Lower leg skin (tissue), 3 donors: ENCODE results near the gene OR8B3.

Source experiments
- POLR2A ChIP-seq, 2 donors: fragments of 450-650 bp; IDR thresholded peaks; one replicate each; pipeline ENCODE4 v1.6.1; 2016 to 2017; ENCODE audit warnings: antibody characterized with exemption in 2 of 2, mild to moderate bottlenecking in 1 of 2, moderate library complexity in 1 of 2
- TF ChIP-seq, protein P1 (sequence below), 3 donors: fragments of 450-650 bp; IDR thresholded peaks; one replicate each; pipeline ENCODE4 v1.5.1; 2016; ENCODE audit warnings: antibody characterized with exemption in 3 of 3, mild to moderate bottlenecking in 3 of 3, moderate library complexity in 2 of 3

DNA sequence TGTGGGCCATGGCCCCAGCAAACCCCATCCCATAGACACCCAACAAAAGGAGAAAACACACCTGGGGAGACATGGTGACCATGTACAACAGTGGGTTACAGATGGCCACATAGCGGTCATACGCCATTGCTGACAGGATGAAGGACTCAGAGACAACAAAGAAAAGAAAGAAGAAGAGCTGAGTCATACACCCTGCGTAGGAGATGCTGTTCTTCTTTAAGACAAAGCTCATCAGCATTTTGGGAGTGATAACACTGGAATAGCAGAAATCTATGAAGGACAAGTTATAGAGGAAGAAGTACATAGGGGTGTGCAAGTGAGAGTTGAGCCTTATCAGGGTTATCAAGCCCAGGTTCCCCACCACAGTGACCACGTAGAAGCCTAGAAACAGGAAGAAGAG, 41.8 kb upstream of the OR8B3 start:
- no peak for TF ChIP-seq POLR2A (IDR thresholded peaks at IDR 0.05)
- TF ChIP-seq, protein P1, sequence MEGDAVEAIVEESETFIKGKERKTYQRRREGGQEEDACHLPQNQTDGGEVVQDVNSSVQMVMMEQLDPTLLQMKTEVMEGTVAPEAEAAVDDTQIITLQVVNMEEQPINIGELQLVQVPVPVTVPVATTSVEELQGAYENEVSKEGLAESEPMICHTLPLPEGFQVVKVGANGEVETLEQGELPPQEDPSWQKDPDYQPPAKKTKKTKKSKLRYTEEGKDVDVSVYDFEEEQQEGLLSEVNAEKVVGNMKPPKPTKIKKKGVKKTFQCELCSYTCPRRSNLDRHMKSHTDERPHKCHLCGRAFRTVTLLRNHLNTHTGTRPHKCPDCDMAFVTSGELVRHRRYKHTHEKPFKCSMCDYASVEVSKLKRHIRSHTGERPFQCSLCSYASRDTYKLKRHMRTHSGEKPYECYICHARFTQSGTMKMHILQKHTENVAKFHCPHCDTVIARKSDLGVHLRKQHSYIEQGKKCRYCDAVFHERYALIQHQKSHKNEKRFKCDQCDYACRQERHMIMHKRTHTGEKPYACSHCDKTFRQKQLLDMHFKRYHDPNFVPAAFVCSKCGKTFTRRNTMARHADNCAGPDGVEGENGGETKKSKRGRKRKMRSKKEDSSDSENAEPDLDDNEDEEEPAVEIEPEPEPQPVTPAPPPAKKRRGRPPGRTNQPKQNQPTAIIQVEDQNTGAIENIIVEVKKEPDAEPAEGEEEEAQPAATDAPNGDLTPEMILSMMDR (IDR thresholded peaks at IDR 0.05), result no peak
